GM18502 (cell line): Measurements from ENCODE around the gene LAMA3.

Experiments
- ATAC-seq: cut with Tn5 transposase; IDR thresholded peaks from one replicate; pipeline ENCODE4 v1.9.1; 2021; ENCODE audit warnings: mild to moderate bottlenecking; ENCODE audit not compliant: unreplicated experiment, poor library complexity

Gene LAMA3

GRCh38 chr18:23972453-23972852 lies 283.2 kb downstream of the LAMA3 start:
- ATAC-seq, result peak; percentile 79

- no peak for ATAC-seq
Observed at GRCh38 chr18:23977103-23977502, 287.9 kb downstream of the LAMA3 start.

GRCh38 chr18:23977719-23978483 lies 288.6 kb downstream of the LAMA3 start:
- ATAC-seq, result no peak

GRCh38 chr18:23981369-23981980 lies 292.2 kb downstream of the LAMA3 start:
- ATAC-seq, result peak; percentile 93

- ATAC-seq, result no peak
Observed at GRCh38 chr18:23982155-23983079, 293.2 kb downstream of the LAMA3 start.

GRCh38 chr18:23983112-23983511 lies 293.9 kb downstream of the LAMA3 start:
- ATAC-seq, result no peak

GRCh38 chr18:23986600-23987359 lies 297.5 kb downstream of the LAMA3 start:
- ATAC-seq, result peak; percentile 79

GRCh38 chr18:23990474-23991410 lies 301.5 kb downstream of the LAMA3 start:
- no peak for ATAC-seq

GRCh38 chr18:23992089-23992940 lies 303.1 kb downstream of the LAMA3 start:
- ATAC-seq, result peak; percentile 55

- no peak for ATAC-seq
Observed at GRCh38 chr18:23992941-23993280, 303.7 kb downstream of the LAMA3 start.

GRCh38 chr18:23994361-23994902 lies 305.2 kb downstream of the LAMA3 start:
- peak; percentile 59 for ATAC-seq

- peak; percentile 36 for ATAC-seq
Observed at GRCh38 chr18:23995180-23995579, 305.9 kb downstream of the LAMA3 start.

GRCh38 chr18:23998018-23998417 lies 308.8 kb downstream of the LAMA3 start:
- ATAC-seq, result no peak

- no peak for ATAC-seq
Observed at GRCh38 chr18:23998820-23999219, 309.6 kb downstream of the LAMA3 start.

- peak; percentile 69 for ATAC-seq
Observed at GRCh38 chr18:24000613-24001490, 311.6 kb downstream of the LAMA3 start.

- ATAC-seq, result no peak
Observed at GRCh38 chr18:24002479-24002878, 313.2 kb downstream of the LAMA3 start.

GRCh38 chr18:24003288-24003687 lies 314.0 kb downstream of the LAMA3 start:
- ATAC-seq, result no peak
